ENCODE measurements around the gene LAMP2.

LAMP2 gene

DNA sequence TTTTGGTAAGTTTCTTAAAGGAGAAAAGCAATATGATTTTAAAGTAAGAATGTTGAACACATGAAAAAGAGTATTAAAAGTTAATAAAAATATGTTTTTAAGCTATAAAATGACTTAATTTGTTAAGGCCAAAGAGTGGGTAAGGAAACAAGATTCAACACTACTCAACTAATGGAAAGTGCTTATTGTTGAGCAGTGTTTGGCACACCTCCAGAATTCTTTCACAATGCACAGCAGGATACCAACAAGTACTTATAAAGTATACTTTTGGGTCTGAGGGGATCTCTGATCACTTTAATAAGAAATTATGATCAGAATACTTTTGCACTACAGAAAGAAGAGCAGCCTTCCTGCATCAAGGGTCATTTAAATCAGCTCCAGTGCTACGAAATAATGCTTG is 5.9 kb downstream of the LAMP2 start:
- H3K27ac ChIP-seq (ENCODE audit: insufficient read depth, low read length, poor library complexity, severe bottlenecking): no peak overlapping the region

DNA sequence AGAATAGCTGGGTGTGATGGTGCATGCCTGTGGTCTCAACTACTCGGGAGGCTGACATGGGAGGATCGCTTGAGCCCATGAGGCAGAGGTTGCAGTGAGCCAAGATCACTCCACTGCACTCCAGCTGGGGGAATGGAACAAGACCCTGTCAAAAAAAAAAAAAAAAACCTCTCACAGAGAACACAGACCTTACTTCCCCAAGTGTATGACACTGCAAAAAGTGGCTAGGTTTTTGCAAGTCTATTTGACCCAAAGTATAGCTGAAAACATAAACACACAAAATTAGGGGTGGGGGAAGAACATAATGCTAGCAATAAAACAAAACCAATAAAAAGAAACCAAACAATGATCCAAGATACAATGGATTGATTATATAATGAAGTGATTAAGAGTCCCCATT is 6.7 kb downstream of the LAMP2 start:
- Histone ChIP-seq H3K9me3 (ENCODE audit: control insufficient read depth, low read length) (no peaks in the 10 kb centered on the region), H3K27ac (ENCODE audit: insufficient read depth, low read length, poor library complexity, severe bottlenecking) (no peak overlapping the region), H3K36me3 (ENCODE audit: control insufficient read depth, insufficient read depth, low read length) (no peaks in the 10 kb centered on the region), H3K27me3 (replicated peaks; ENCODE audit: control insufficient read depth, insufficient read depth, low read length, poor library complexity, severe bottlenecking) (no peaks in the 10 kb centered on the region), H3K4me3 (ENCODE audit: insufficient read depth, low read depth, low read length, poor library complexity, severe bottlenecking) (no peak overlapping the region), H3K4me1 (ENCODE audit: control insufficient read depth, insufficient read depth, low read length, poor library complexity, severe bottlenecking) (peaks cover 9% of the 10 kb centered on the region)
- no peak for DNase-seq

More for the DNA sequence above, 5.9 kb downstream of the LAMP2 start:
- Histone ChIP-seq H3K4me3 (ENCODE audit: insufficient read depth, low read depth, low read length, poor library complexity, severe bottlenecking) (no peak overlapping the region), H3K27me3 (replicated peaks; ENCODE audit: control insufficient read depth, insufficient read depth, low read length, poor library complexity, severe bottlenecking) (no peaks in the 10 kb centered on the region), H3K9me3 (ENCODE audit: control insufficient read depth, low read length) (no peaks in the 10 kb centered on the region), H3K36me3 (ENCODE audit: control insufficient read depth, insufficient read depth, low read length) (no peaks in the 10 kb centered on the region), H3K4me1 (ENCODE audit: control insufficient read depth, insufficient read depth, low read length, poor library complexity, severe bottlenecking) (peaks cover 5% of the 10 kb centered on the region)
- DNase-seq: no peak

GRCh38 chrX:120459309-120459708 is 9.8 kb downstream of the LAMP2 start:
- H3K27me3 ChIP-seq (replicated peaks; ENCODE audit: control insufficient read depth, insufficient read depth, low read length, poor library complexity, severe bottlenecking): no peaks in the 10 kb centered on the region
- no peak overlapping the region for H3K27ac ChIP-seq (ENCODE audit: insufficient read depth, low read length, poor library complexity, severe bottlenecking)
- H3K4me1 ChIP-seq (ENCODE audit: control insufficient read depth, insufficient read depth, low read length, poor library complexity, severe bottlenecking): peaks cover 8% of the 10 kb centered on the region
- no peak for DNase-seq
- H3K36me3 ChIP-seq (ENCODE audit: control insufficient read depth, insufficient read depth, low read length): no peaks in the 10 kb centered on the region
- H3K9me3 ChIP-seq (ENCODE audit: control insufficient read depth, low read length): no peaks in the 10 kb centered on the region
- no peak overlapping the region for H3K4me3 ChIP-seq (ENCODE audit: insufficient read depth, low read depth, low read length, poor library complexity, severe bottlenecking)

DNA sequence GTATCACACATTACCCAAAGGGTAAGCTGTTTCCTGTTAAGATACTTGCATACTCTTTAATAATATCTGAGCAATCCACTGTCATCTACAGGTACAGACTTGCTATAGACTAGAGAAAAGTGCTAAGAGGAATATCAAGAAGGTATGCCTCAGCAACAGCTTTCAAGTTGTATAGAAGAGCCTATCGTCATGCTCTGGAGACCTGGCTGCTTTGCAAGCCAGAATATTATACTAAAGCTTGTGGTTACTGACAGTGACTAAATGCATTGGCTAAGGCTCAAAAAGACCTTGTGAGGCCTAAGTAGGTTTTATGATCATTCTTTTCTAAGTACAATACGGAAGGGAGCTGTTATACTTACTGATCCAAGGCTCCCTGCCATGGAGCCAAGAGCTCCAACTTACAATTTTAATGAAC is 11.3 kb downstream of the LAMP2 start:
- no peak for DNase-seq
- Histone ChIP-seq H3K27ac (ENCODE audit: insufficient read depth, low read length, poor library complexity, severe bottlenecking) (no peak overlapping the region), H3K9me3 (ENCODE audit: control insufficient read depth, low read length) (no peaks in the 10 kb centered on the region), H3K4me1 (ENCODE audit: control insufficient read depth, insufficient read depth, low read length, poor library complexity, severe bottlenecking) (peaks cover 8% of the 10 kb centered on the region), H3K4me3 (ENCODE audit: insufficient read depth, low read depth, low read length, poor library complexity, severe bottlenecking) (no peak overlapping the region), H3K36me3 (ENCODE audit: control insufficient read depth, insufficient read depth, low read length) (no peaks in the 10 kb centered on the region), H3K27me3 (replicated peaks; ENCODE audit: control insufficient read depth, insufficient read depth, low read length, poor library complexity, severe bottlenecking) (no peaks in the 10 kb centered on the region)

DNA sequence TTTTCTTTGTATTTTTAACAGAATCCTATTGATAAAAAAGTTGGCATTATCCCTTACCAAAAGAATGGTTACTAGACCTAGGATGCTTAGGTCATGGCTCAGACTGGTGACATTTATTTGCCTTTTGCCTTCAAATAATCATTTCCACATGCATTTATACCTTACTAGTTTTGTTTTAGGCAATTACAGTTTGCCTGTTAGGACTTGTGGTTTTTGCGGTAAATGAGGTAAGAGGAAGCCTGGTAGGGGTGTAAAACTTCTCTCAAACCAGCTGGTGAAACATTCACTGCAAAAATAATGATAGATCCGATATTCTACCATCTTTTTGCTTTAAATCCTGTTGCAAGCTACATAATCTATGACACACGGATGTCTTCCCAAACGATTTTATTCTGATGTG is 12.1 kb downstream of the LAMP2 start:
- no peaks in the 10 kb centered on the region for H3K9me3 ChIP-seq (ENCODE audit: control insufficient read depth, low read length)
- H3K36me3 ChIP-seq (ENCODE audit: control insufficient read depth, insufficient read depth, low read length): no peaks in the 10 kb centered on the region
- no peak for DNase-seq
- no peak overlapping the region for H3K27ac ChIP-seq (ENCODE audit: insufficient read depth, low read length, poor library complexity, severe bottlenecking)
- no peaks in the 10 kb centered on the region for H3K27me3 ChIP-seq (replicated peaks; ENCODE audit: control insufficient read depth, insufficient read depth, low read length, poor library complexity, severe bottlenecking)
- H3K4me1 ChIP-seq (ENCODE audit: control insufficient read depth, insufficient read depth, low read length, poor library complexity, severe bottlenecking): peaks cover 8% of the 10 kb centered on the region
- H3K4me3 ChIP-seq (ENCODE audit: insufficient read depth, low read depth, low read length, poor library complexity, severe bottlenecking): no peak overlapping the region

DNA sequence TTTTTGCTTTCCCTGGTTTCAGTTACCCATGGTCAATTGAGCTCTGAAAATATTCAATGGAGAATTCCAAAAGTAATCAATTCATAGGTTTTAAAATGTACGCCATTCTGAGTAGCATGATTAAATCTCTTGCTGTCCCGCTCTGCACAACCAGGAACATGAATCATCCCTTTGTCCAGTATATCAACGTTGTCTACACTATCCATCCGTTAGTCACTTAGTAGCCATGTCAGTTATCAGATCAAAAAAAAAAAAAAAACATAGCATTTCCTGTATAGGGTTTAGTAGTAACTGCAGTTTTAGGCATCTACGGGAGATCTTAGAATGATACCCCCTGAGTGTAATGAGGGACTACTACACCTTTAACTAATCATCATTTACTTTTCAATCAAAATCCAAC is 15.1 kb downstream of the LAMP2 start:
- Histone ChIP-seq H3K9me3 (ENCODE audit: control insufficient read depth, low read length) (no peaks in the 10 kb centered on the region), H3K36me3 (ENCODE audit: control insufficient read depth, insufficient read depth, low read length) (no peaks in the 10 kb centered on the region), H3K4me3 (ENCODE audit: insufficient read depth, low read depth, low read length, poor library complexity, severe bottlenecking) (no peak overlapping the region), H3K4me1 (ENCODE audit: control insufficient read depth, insufficient read depth, low read length, poor library complexity, severe bottlenecking) (peaks cover 8% of the 10 kb centered on the region), H3K27me3 (replicated peaks; ENCODE audit: control insufficient read depth, insufficient read depth, low read length, poor library complexity, severe bottlenecking) (no peaks in the 10 kb centered on the region), H3K27ac (ENCODE audit: insufficient read depth, low read length, poor library complexity, severe bottlenecking) (no peak overlapping the region)
- DNase-seq: no peak

DNA sequence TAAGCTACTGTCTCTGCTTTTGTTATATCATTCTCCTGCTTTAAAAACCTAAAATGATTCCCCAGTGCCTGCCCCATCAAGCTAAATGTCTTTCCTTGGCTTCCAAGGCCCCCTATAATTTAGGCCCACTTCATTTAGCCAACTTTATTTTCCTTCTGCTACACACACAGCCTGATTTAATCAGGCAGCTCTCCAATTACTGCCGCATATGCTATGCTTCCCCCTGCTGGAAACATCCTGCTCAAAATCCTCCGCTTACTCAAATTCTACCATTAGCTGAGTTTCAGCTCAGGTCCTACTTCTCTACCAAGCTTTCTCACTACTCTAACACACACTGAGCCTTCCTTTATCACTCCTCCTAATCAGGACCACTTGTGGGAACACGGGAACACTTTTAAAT is 17.0 kb downstream of the LAMP2 start:
- Histone ChIP-seq H3K27ac (ENCODE audit: insufficient read depth, low read length, poor library complexity, severe bottlenecking) (no peak overlapping the region), H3K9me3 (ENCODE audit: control insufficient read depth, low read length) (no peaks in the 10 kb centered on the region), H3K27me3 (replicated peaks; ENCODE audit: control insufficient read depth, insufficient read depth, low read length, poor library complexity, severe bottlenecking) (no peaks in the 10 kb centered on the region), H3K4me3 (ENCODE audit: insufficient read depth, low read depth, low read length, poor library complexity, severe bottlenecking) (no peak overlapping the region), H3K4me1 (ENCODE audit: control insufficient read depth, insufficient read depth, low read length, poor library complexity, severe bottlenecking) (no peaks in the 10 kb centered on the region), H3K36me3 (ENCODE audit: control insufficient read depth, insufficient read depth, low read length) (peaks cover 3% of the 10 kb centered on the region)
- DNase-seq: no peak

- peaks cover 18% of the 10 kb centered on the region for H3K36me3 ChIP-seq (ENCODE audit: control insufficient read depth, insufficient read depth, low read length)
- no peaks in the 10 kb centered on the region for H3K9me3 ChIP-seq (ENCODE audit: control insufficient read depth, low read length)
- no peak for DNase-seq
- H3K27me3 ChIP-seq (replicated peaks; ENCODE audit: control insufficient read depth, insufficient read depth, low read length, poor library complexity, severe bottlenecking): no peaks in the 10 kb centered on the region
- no peak overlapping the region for H3K27ac ChIP-seq (ENCODE audit: insufficient read depth, low read length, poor library complexity, severe bottlenecking)
- H3K4me3 ChIP-seq (ENCODE audit: insufficient read depth, low read depth, low read length, poor library complexity, severe bottlenecking): no peak overlapping the region
- no peaks in the 10 kb centered on the region for H3K4me1 ChIP-seq (ENCODE audit: control insufficient read depth, insufficient read depth, low read length, poor library complexity, severe bottlenecking)
Measured at GRCh38 chrX:120450163-120450562, 18.9 kb downstream of the LAMP2 start.

DNA sequence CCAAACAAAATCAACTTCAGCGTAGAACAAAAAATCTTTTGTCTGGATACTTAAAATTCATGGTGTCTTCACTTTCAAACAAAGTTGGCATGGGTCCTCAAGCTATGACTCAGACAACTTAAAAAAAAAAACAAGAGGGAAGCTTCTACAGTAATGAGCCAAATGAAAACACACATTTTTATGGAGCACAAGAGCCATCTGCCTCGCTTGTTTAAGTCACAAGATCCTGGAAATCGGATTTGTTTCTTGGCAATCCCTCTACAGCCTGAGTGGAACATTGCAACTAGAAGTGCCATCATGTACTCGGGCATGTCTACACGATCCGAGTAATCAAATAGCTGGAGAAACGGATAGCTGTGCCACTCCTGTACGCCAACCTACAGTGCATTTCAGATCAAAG is 22.6 kb downstream of the LAMP2 start:
- no peak for DNase-seq
- H3K9me3 ChIP-seq (ENCODE audit: control insufficient read depth, low read length): no peaks in the 10 kb centered on the region
- peaks cover 29% of the 10 kb centered on the region for H3K36me3 ChIP-seq (ENCODE audit: control insufficient read depth, insufficient read depth, low read length)
- no peaks in the 10 kb centered on the region for H3K4me1 ChIP-seq (ENCODE audit: control insufficient read depth, insufficient read depth, low read length, poor library complexity, severe bottlenecking)
- H3K27me3 ChIP-seq (replicated peaks; ENCODE audit: control insufficient read depth, insufficient read depth, low read length, poor library complexity, severe bottlenecking): no peaks in the 10 kb centered on the region
- no peak overlapping the region for H3K4me3 ChIP-seq (ENCODE audit: insufficient read depth, low read depth, low read length, poor library complexity, severe bottlenecking)
- no peak overlapping the region for H3K27ac ChIP-seq (ENCODE audit: insufficient read depth, low read length, poor library complexity, severe bottlenecking)

DNA sequence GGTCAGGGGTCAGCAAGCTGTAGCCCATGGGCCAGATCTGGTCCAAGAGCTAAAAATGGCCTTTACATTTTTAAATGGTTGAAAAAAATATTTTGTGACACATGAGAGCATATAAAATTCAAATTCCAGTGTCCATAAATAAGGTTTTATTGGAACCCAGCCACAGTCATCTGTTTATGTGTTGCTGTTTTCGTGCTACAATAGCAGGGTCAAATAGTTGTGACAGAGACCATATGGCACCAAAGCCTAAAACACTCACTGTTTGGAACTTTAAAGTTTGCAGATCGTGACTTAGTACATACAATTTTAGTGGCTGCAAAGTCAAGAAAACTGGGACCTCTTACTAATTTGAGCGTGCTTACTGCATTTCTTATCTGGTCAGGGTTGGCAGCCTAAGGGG is 29.2 kb downstream of the LAMP2 start:
- H3K4me3 ChIP-seq (ENCODE audit: insufficient read depth, low read depth, low read length, poor library complexity, severe bottlenecking): no peak overlapping the region
- H3K27ac ChIP-seq (ENCODE audit: insufficient read depth, low read length, poor library complexity, severe bottlenecking): no peak overlapping the region
- H3K9me3 ChIP-seq (ENCODE audit: control insufficient read depth, low read length): no peaks in the 10 kb centered on the region
- no peaks in the 10 kb centered on the region for H3K4me1 ChIP-seq (ENCODE audit: control insufficient read depth, insufficient read depth, low read length, poor library complexity, severe bottlenecking)
- no peak for DNase-seq
- H3K27me3 ChIP-seq (replicated peaks; ENCODE audit: control insufficient read depth, insufficient read depth, low read length, poor library complexity, severe bottlenecking): no peaks in the 10 kb centered on the region
- peaks cover 18% of the 10 kb centered on the region for H3K36me3 ChIP-seq (ENCODE audit: control insufficient read depth, insufficient read depth, low read length)
